Fibroblast of mammary gland (primary cell): ENCODE measurements around the gene SRI.
"Not testable (repeated sequence)": the region's sequence is repeated elsewhere in the genome, so short reads cannot be mapped to it uniquely, and the experiment has no call there.

Source experiments
- DNase-seq: peaks from one replicate; pipeline ENCODE4 v3.0.0-alpha.2; 2010; ENCODE audit warnings: low read depth
- H3K4me3 ChIP-seq: 2 replicates; pipeline ENCODE4 v1.5.1; 2011; ENCODE audit warnings: low read depth, mild to moderate bottlenecking, low read length, moderate library complexity; ENCODE audit not compliant: control insufficient read depth
- CTCF ChIP-seq: conservative IDR thresholded peaks from 2 replicates; pipeline ENCODE4 v1.5.1; 2011; ENCODE audit warnings: low read depth, low read length, inconsistent platforms; ENCODE audit not compliant: control insufficient read depth, insufficient read depth

SRI gene

GRCh38 chr7:88260719-88261118, 40.9 kb upstream of the SRI start:
- DNase-seq, result no peak

GRCh38 chr7:88259656-88260380, 40.0 kb upstream of the SRI start:
- H3K4me3 ChIP-seq, result no peak overlapping the region
- no peak for TF ChIP-seq CTCF
- DNase-seq, result peak; percentile 20

More at GRCh38 chr7:88260719-88261118, 40.9 kb upstream of the SRI start:
- H3K4me3 ChIP-seq, result no peak overlapping the region
- TF ChIP-seq CTCF, result no peak

GRCh38 chr7:88258296-88258695, 38.5 kb upstream of the SRI start:
- not testable (repeated sequence) for DNase-seq, H3K4me3 ChIP-seq

GRCh38 chr7:88256906-88257305, 37.1 kb upstream of the SRI start:
- TF ChIP-seq CTCF, result no peak
- peak; percentile 27 for DNase-seq
- no peak overlapping the region for H3K4me3 ChIP-seq

- DNase-seq, result peak; percentile 75
- no peak for TF ChIP-seq CTCF
- no peak overlapping the region for H3K4me3 ChIP-seq
These were observed 35.0 kb upstream of the SRI start for GRCh38 chr7:88254721-88255424.

GRCh38 chr7:88253640-88254039, 33.8 kb upstream of the SRI start:
- TF ChIP-seq CTCF, result no peak
- no peak for DNase-seq
- no peak overlapping the region for H3K4me3 ChIP-seq

GRCh38 chr7:88244258-88244657, 24.4 kb upstream of the SRI start:
- no peak for TF ChIP-seq CTCF
- no peak overlapping the region for H3K4me3 ChIP-seq
- no peak for DNase-seq
